Esophagus muscularis mucosa (tissue), 4 donors: ENCODE data around the gene TOMM70.

ENCODE experiments used
- EP300 ChIP-seq: sonication (generic); formaldehyde crosslinking; IDR thresholded peaks from one replicate; pipeline ENCODE4 v1.6.1; 2017; ENCODE audit warnings: antibody characterized with exemption
- POLR2A ChIP-seq: fragments of 450-650 bp; IDR thresholded peaks from one replicate; pipeline ENCODE4 v1.6.1; 2017; ENCODE audit warnings: antibody characterized with exemption, moderate library complexity, mild to moderate bottlenecking, low read depth
- POLR2AphosphoS5 ChIP-seq, 2 donors: sonication (generic); formaldehyde crosslinking; IDR thresholded peaks; one replicate each; pipeline ENCODE4 v1.6.1; 2017; ENCODE audit warnings: antibody characterized with exemption in 2 of 2
- TF ChIP-seq, protein P1 (sequence below), 3 experiments: fragments of 200-600 bp in 2 of 3; fragments of 450-650 bp in 1 of 3; sonication (generic) in 2 of 3; IDR thresholded peaks; one replicate each; pipeline ENCODE4 v1.5.1; 2017 to 2019; ENCODE audit warnings: antibody characterized with exemption in 3 of 3, mild to moderate bottlenecking in 2 of 3, moderate library complexity in 1 of 3

DNA sequence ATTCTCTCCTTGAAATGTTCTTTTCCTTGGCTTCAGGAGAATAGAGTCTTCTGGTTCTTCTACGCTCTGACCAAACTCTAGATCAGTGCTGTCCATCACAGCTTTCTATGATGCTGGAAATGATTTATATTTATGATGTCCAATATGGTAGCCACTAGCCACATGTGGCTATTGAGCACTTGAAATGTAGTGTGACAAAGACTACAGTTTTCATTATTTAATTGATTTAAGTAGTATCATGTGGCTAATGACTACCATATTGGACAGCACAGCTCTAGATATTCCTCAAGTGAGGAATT lies 3.3 kb upstream of the TOMM70 start:
- TF ChIP-seq, protein P1, sequence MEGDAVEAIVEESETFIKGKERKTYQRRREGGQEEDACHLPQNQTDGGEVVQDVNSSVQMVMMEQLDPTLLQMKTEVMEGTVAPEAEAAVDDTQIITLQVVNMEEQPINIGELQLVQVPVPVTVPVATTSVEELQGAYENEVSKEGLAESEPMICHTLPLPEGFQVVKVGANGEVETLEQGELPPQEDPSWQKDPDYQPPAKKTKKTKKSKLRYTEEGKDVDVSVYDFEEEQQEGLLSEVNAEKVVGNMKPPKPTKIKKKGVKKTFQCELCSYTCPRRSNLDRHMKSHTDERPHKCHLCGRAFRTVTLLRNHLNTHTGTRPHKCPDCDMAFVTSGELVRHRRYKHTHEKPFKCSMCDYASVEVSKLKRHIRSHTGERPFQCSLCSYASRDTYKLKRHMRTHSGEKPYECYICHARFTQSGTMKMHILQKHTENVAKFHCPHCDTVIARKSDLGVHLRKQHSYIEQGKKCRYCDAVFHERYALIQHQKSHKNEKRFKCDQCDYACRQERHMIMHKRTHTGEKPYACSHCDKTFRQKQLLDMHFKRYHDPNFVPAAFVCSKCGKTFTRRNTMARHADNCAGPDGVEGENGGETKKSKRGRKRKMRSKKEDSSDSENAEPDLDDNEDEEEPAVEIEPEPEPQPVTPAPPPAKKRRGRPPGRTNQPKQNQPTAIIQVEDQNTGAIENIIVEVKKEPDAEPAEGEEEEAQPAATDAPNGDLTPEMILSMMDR (IDR thresholded peaks at IDR 0.05) = no peak
- TF ChIP-seq POLR2AphosphoS5 (IDR thresholded peaks at IDR 0.05) = no peak
- no peak for TF ChIP-seq EP300
- TF ChIP-seq POLR2A = no peak
